Progenitor cell of endocrine pancreas (in vitro differentiated cells): ENCODE results near the gene PFKL. TPM values are rescaled to one million over a fixed set of nuclear protein-coding genes. Genes with fewer than 3 reads are reported as not detected.

Source experiments
- DNase-seq: peaks from one replicate; pipeline ENCODE4 v3.0.0; 2021; ENCODE audit warnings: low spot score; ENCODE audit not compliant: unreplicated experiment
- H3K27ac Mint-ChIP-seq: 2 replicates; pipeline ENCODE4 v1.8.0; 2021; ENCODE audit warnings: mild to moderate bottlenecking, moderate library complexity, mixed read lengths
- H3K27me3 Mint-ChIP-seq: 2 replicates; pipeline ENCODE4 v1.8.0; 2021; ENCODE audit warnings: mixed read lengths
- H3K36me3 Mint-ChIP-seq: 2 replicates; pipeline ENCODE4 v1.8.0; 2022; ENCODE audit warnings: mixed read lengths; ENCODE audit not compliant: insufficient read depth
- H3K4me1 Mint-ChIP-seq: 2 replicates; pipeline ENCODE4 v1.8.0; 2021; ENCODE audit warnings: low read depth, mixed read lengths
- H3K4me3 Mint-ChIP-seq: 2 replicates; pipeline ENCODE4 v1.8.0; 2021; ENCODE audit warnings: low read depth, mild to moderate bottlenecking, moderate library complexity, mixed read lengths
- H3K9me3 Mint-ChIP-seq: 2 replicates; pipeline ENCODE4 v1.8.0; 2021; ENCODE audit warnings: low read depth, mixed read lengths
- total RNA-seq: library from RNA; stranded (reverse); gene quantifications from 2 replicates; pipeline ENCODE4 v1.2.1, GENCODE V29; 2021
- TF ChIP-seq, protein P1 (sequence below): fragments of 200-600 bp; sonication (generic); IDR thresholded peaks from one replicate; pipeline ENCODE4 v1.5.0; 2021; ENCODE audit warnings: antibody characterized with exemption, mild to moderate bottlenecking; ENCODE audit not compliant: unreplicated experiment

PFKL gene
- total RNA-seq, 1 donor from 2014 or later: 132 TPM

DNA sequence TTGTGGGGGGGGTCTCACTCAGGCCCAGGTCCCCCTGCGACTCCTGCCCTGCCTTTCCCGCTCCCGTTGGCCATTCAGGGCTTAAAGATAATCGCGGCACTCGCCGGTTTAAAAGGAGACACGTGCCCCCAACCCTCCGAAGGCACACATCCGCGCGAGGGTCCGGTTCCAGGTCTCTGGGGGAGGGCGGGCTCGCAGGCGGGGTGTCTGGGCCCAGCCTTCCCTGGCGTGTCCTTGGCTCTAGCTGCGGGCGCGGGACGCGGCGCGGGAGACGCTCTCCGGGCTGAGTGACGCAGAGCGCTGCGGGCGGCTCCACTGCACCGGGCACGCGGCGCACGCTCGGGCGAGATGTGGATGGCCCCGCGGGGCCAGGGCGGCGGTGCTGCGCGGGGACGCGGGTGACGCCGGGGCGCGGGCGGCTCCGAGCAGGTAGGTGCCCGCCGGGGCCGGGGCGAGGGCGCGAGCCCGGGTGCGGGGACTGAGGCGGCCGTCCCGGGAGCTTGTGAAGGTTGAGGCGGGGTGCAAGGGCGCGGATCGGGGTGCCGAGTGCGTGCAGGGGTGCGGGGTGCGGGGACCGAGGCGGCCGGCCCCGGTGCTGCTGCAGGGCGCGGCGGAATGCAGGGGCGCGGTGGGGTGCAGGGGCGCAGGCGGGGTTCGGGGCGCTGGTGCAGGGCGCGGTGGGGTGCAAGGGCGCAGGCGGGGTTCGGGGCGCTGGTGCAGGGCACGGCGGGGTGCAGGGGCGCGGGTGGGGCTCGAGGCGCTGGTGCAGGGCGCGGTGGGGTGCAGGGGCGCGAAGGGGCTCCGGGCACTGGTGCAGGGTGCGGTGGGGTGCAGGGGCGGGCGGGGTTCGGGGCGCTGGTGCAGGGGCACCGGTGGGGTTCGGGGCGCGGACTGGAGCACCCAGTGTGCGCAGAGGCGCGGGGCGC is 50.3 kb downstream of the PFKL start:
- H3K4me1 Mint-ChIP-seq: no peaks in the 10 kb centered on the region
- H3K27ac Mint-ChIP-seq: no peak overlapping the region
- DNase-seq: no peak
- H3K36me3 Mint-ChIP-seq: no peaks in the 10 kb centered on the region
- H3K4me3 Mint-ChIP-seq: no peak overlapping the region
- no peaks in the 10 kb centered on the region for H3K9me3 Mint-ChIP-seq
- peaks cover 3% of the 10 kb centered on the region for H3K27me3 Mint-ChIP-seq
- TF ChIP-seq, protein P1, sequence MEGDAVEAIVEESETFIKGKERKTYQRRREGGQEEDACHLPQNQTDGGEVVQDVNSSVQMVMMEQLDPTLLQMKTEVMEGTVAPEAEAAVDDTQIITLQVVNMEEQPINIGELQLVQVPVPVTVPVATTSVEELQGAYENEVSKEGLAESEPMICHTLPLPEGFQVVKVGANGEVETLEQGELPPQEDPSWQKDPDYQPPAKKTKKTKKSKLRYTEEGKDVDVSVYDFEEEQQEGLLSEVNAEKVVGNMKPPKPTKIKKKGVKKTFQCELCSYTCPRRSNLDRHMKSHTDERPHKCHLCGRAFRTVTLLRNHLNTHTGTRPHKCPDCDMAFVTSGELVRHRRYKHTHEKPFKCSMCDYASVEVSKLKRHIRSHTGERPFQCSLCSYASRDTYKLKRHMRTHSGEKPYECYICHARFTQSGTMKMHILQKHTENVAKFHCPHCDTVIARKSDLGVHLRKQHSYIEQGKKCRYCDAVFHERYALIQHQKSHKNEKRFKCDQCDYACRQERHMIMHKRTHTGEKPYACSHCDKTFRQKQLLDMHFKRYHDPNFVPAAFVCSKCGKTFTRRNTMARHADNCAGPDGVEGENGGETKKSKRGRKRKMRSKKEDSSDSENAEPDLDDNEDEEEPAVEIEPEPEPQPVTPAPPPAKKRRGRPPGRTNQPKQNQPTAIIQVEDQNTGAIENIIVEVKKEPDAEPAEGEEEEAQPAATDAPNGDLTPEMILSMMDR: no peak

DNA sequence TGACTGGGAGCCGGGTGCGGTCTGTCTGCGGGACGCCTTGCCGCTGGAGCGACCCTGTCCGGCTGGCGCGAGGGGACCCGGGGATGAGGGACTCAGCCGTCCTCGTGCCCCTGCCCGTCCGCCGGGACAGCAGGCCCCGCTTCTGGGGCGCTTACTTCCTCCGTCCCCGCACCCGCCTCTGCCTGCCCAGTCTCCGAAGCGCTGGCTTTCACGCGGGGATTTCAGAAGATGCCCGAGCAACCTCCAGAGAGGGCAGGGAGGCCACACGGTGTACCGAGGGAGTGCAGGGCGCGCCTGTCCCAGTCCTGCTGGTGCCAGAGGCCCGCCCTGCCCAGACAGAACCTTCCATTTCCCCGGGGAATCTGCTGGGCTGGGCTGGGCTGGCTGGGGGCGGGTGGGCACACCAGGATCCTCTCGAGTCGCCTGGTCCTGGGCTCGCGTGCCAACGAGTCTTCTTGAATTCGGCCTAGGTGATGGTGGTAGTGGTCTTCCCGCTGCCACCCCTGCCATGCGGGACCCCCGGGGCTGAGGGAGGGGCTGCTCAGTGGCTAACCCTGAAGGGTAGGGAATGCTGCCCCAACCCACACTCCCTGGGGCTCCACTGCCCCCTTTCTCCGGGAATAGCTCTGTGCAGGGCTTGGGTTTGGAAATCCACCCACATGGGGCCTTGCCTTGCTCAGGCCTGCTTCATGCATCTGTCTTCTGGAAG is 51.1 kb downstream of the PFKL start:
- Mint-ChIP-seq H3K4me3 (no peak overlapping the region), H3K27me3 (peaks cover 3% of the 10 kb centered on the region), H3K27ac (no peak overlapping the region), H3K36me3 (no peaks in the 10 kb centered on the region), H3K9me3 (no peaks in the 10 kb centered on the region), H3K4me1 (no peaks in the 10 kb centered on the region)
- no peak for DNase-seq
- TF ChIP-seq, protein P1: no peak

DNA sequence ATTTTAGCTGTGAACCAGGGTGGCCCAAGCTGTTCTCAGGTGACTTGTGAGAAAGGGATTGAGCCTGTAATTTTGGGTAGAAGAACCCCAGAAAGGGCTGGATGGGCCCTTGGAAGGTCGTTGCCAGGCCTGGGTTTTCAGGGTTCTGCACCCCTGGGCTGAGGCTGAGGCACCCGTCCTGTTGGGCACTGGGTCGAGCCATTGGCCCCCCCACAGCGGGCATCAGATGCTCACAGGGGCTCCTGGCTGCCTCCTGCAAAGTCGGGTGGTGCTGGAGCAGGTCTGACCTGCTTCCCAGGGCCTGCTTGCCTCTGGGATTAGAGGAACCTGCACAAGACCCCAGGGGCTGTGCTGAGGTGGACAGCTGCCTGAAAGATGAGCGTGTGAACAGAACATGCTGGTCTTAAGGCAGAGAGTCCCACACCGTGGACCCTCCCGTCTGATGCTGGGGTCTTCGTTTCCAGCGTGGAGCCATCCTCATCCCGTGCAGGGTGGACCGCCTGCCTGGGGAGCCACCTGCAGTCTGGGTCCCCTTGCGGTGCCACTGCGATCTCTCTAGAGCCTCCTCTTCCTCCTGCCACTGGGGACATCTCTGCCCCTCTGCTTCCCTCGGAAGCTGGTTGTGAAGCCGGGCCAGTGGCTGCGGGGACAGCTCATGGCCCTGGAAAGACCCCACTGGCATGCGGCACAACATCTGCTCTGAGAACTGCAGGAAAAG is 51.8 kb downstream of the PFKL start:
- DNase-seq: no peak
- TF ChIP-seq, protein P1: no peak
- Mint-ChIP-seq H3K36me3 (no peaks in the 10 kb centered on the region), H3K4me1 (no peaks in the 10 kb centered on the region), H3K27me3 (no peaks in the 10 kb centered on the region), H3K9me3 (no peaks in the 10 kb centered on the region), H3K4me3 (no peak overlapping the region), H3K27ac (no peak overlapping the region)

DNA sequence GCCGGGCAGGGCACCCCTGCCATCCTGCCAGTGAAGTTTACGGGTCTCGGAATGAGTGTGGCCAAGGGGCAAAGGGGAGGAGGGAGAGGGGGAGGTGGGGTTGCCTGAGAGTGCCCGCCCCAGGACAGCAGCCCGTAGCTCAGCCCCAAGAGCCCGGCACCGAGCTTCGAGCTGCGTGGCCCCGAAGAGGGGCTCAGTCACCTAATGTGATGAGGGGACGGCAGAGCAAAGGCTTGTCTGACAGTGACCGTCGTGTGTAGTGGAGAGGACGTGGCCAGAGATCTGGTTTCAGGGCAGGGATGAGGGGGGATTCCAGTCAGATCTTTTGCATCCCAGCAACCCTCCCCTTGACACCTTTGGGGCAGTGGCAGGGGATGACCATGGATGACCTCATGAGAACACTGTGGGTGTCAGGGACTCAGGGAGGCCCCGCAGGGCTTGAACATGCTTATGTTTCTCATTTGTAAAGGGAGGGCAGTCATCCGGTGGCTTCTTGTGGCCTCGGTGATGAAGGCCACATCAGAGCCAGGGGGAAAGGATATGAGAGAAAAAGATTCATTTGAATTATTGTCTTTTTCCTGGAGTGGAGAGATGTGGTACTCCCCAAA is 52.5 kb downstream of the PFKL start:
- no peaks in the 10 kb centered on the region for H3K36me3 Mint-ChIP-seq
- H3K4me3 Mint-ChIP-seq: no peak overlapping the region
- H3K4me1 Mint-ChIP-seq: no peaks in the 10 kb centered on the region
- no peaks in the 10 kb centered on the region for H3K27me3 Mint-ChIP-seq
- no peaks in the 10 kb centered on the region for H3K9me3 Mint-ChIP-seq
- H3K27ac Mint-ChIP-seq: no peak overlapping the region
- DNase-seq: no peak
- TF ChIP-seq, protein P1: no peak
